ENCODE data around the gene TMPRSS9. TPM values are rescaled to one million over a fixed set of nuclear protein-coding genes. Genes with fewer than 3 reads are reported as not detected.
"Not testable (repeated sequence)": the region's sequence is repeated elsewhere in the genome, so short reads cannot be mapped to it uniquely, and the experiment has no call there.

The TMPRSS9 gene
- total RNA-seq, 1 donor from 2014 or later: 7.5 TPM

GRCh38 chr19:2387367-2388288, 27.6 kb downstream of the TMPRSS9 start:
- ATAC-seq: no peak

GRCh38 chr19:2389594-2389993, 29.5 kb downstream of the TMPRSS9 start:
- ATAC-seq (no peak), DNase-seq (ENCODE audit: low spot score) (no peak)

More at GRCh38 chr19:2387367-2388288, 27.6 kb downstream of the TMPRSS9 start:
- DNase-seq (ENCODE audit: low spot score): no peak

- no peak for DNase-seq (ENCODE audit: low spot score)
Measured at GRCh38 chr19:2391118-2391725, 31.2 kb downstream of the TMPRSS9 start.

GRCh38 chr19:2392366-2392765, 32.3 kb downstream of the TMPRSS9 start:
- DNase-seq (ENCODE audit: low spot score) (no peak), ATAC-seq (no peak)

More at GRCh38 chr19:2391118-2391725, 31.2 kb downstream of the TMPRSS9 start:
- peak; percentile 47 for ATAC-seq

- not testable (repeated sequence) for DNase-seq (ENCODE audit: low spot score); ATAC-seq
Measured at GRCh38 chr19:2392899-2393298, 32.8 kb downstream of the TMPRSS9 start.

GRCh38 chr19:2394054-2394441, 34.0 kb downstream of the TMPRSS9 start:
- no peak for ATAC-seq
- no peak for DNase-seq (ENCODE audit: low spot score)

- peak; percentile 67 for ATAC-seq
- peak; percentile 89 for DNase-seq (ENCODE audit: low spot score)
Measured at GRCh38 chr19:2394442-2395292, 34.6 kb downstream of the TMPRSS9 start.

- ATAC-seq: peak; percentile 6
- not testable (repeated sequence) for DNase-seq (ENCODE audit: low spot score)
Measured at GRCh38 chr19:2395293-2395829, 35.3 kb downstream of the TMPRSS9 start.

- DNase-seq (ENCODE audit: low spot score); ATAC-seq: not testable (repeated sequence)
Measured at GRCh38 chr19:2397173-2397572, 37.1 kb downstream of the TMPRSS9 start.

- no peak for DNase-seq (ENCODE audit: low spot score)
- ATAC-seq: no peak
Measured at GRCh38 chr19:2398735-2399305, 38.8 kb downstream of the TMPRSS9 start.

GRCh38 chr19:2399582-2399981, 39.5 kb downstream of the TMPRSS9 start:
- ATAC-seq: no peak
- no peak for DNase-seq (ENCODE audit: low spot score)

GRCh38 chr19:2408247-2408646, 48.2 kb downstream of the TMPRSS9 start:
- ATAC-seq (no peak), DNase-seq (ENCODE audit: low spot score) (no peak)

GRCh38 chr19:2409352-2409912, 49.4 kb downstream of the TMPRSS9 start:
- no peak for DNase-seq (ENCODE audit: low spot score)
- no peak for ATAC-seq

- DNase-seq (ENCODE audit: low spot score) (no peak), ATAC-seq (no peak)
Measured at GRCh38 chr19:2410023-2410422, 50.0 kb downstream of the TMPRSS9 start.

- DNase-seq (ENCODE audit: low spot score): no peak
Measured at GRCh38 chr19:2411709-2412108, 51.6 kb downstream of the TMPRSS9 start.

GRCh38 chr19:2412449-2412848, 52.4 kb downstream of the TMPRSS9 start:
- no peak for ATAC-seq
- DNase-seq (ENCODE audit: low spot score): no peak

More at GRCh38 chr19:2411709-2412108, 51.6 kb downstream of the TMPRSS9 start:
- ATAC-seq: no peak

- no peak for DNase-seq (ENCODE audit: low spot score)
Measured at GRCh38 chr19:2413159-2413558, 53.1 kb downstream of the TMPRSS9 start.

GRCh38 chr19:2413629-2414028, 53.6 kb downstream of the TMPRSS9 start:
- DNase-seq (ENCODE audit: low spot score) (no peak), ATAC-seq (no peak)

More at GRCh38 chr19:2413159-2413558, 53.1 kb downstream of the TMPRSS9 start:
- ATAC-seq: no peak

GRCh38 chr19:2415281-2415972, 55.4 kb downstream of the TMPRSS9 start:
- DNase-seq (ENCODE audit: low spot score) (no peak), ATAC-seq (peak; percentile 4)

All from left lobe of liver (tissue), 2 donors.